Gastrocnemius medialis (tissue), 4 donors: ENCODE data around the gene SUPT3H.

Source experiments
- POLR2A ChIP-seq, 2 donors: fragments of 450-650 bp; IDR thresholded peaks; one replicate each; pipeline ENCODE4 v1.6.1; 2017; ENCODE audit warnings: antibody characterized with exemption in 2 of 2, mild to moderate bottlenecking in 2 of 2, moderate library complexity in 2 of 2
- TF ChIP-seq, protein P1 (sequence below), 5 experiments: fragments of 450-650 bp in 3 of 5; fragments of 200-600 bp in 2 of 5; sonication (generic) in 2 of 5; IDR thresholded peaks in 4 of 5; conservative IDR thresholded peaks in 1 of 5; 1 replicate in 4 of 5; 2 replicates in 1 of 5; pipeline ENCODE4 v1.5.1; 2016 to 2019; ENCODE audit warnings: antibody characterized with exemption in 5 of 5, mild to moderate bottlenecking in 3 of 5, moderate library complexity in 3 of 5

GRCh38 chr6:44788387-44788981, 589.2 kb downstream of the SUPT3H start:
- TF ChIP-seq, protein P1, sequence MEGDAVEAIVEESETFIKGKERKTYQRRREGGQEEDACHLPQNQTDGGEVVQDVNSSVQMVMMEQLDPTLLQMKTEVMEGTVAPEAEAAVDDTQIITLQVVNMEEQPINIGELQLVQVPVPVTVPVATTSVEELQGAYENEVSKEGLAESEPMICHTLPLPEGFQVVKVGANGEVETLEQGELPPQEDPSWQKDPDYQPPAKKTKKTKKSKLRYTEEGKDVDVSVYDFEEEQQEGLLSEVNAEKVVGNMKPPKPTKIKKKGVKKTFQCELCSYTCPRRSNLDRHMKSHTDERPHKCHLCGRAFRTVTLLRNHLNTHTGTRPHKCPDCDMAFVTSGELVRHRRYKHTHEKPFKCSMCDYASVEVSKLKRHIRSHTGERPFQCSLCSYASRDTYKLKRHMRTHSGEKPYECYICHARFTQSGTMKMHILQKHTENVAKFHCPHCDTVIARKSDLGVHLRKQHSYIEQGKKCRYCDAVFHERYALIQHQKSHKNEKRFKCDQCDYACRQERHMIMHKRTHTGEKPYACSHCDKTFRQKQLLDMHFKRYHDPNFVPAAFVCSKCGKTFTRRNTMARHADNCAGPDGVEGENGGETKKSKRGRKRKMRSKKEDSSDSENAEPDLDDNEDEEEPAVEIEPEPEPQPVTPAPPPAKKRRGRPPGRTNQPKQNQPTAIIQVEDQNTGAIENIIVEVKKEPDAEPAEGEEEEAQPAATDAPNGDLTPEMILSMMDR (IDR thresholded peaks at IDR 0.05 in 4 of 5, conservative IDR thresholded peaks at IDR 0.05 in 1 of 5), result no peak
- no peak for TF ChIP-seq POLR2A (IDR thresholded peaks at IDR 0.05)
